SJCRH30 (cell line): ENCODE results near the gene MAPT. TPM values are rescaled to one million over a fixed set of nuclear protein-coding genes. Genes with fewer than 3 reads are reported as not detected.
A peak's percentile ranks its signal among the peaks of the same experiment; 100 is the strongest.

Source experiments
- DNase-seq, 2 experiments: peaks; one replicate each; pipeline ENCODE4 v3.0.0-alpha.2; 2015 to 2020
- H3K27ac ChIP-seq: fragments of 250-450 bp; sonication (Bioruptor Pico); 2 replicates; pipeline ENCODE4 v1.5.1; 2020; ENCODE audit warnings: mild to moderate bottlenecking, moderate library complexity
- H3K27me3 ChIP-seq: fragments of 250-450 bp; sonication (Bioruptor Pico); 2 replicates; pipeline ENCODE4 v1.5.1; 2020; ENCODE audit warnings: mild to moderate bottlenecking, moderate library complexity
- H3K36me3 ChIP-seq: fragments of 250-450 bp; sonication (Bioruptor Pico); 2 replicates; pipeline ENCODE4 v1.5.1; 2020; ENCODE audit warnings: mild to moderate bottlenecking, moderate library complexity
- H3K4me1 ChIP-seq: fragments of 250-450 bp; sonication (Bioruptor Pico); 2 replicates; pipeline ENCODE4 v1.5.1; 2020; ENCODE audit warnings: mild to moderate bottlenecking, moderate library complexity
- H3K4me3 ChIP-seq: fragments of 250-450 bp; sonication (Bioruptor Pico); 2 replicates; pipeline ENCODE4 v1.5.1; 2020; ENCODE audit warnings: mild to moderate bottlenecking, moderate library complexity
- H3K9me3 ChIP-seq: fragments of 250-450 bp; sonication (Bioruptor Pico); replicated peaks from 2 replicates; pipeline ENCODE4 v1.5.1; 2020; ENCODE audit warnings: mild to moderate bottlenecking, moderate library complexity
- total RNA-seq: library from RNA; depleted of rRNA; stranded (reverse); fragments of >200 nt; shearing (Covaris generic); gene quantifications from 2 replicates; pipeline ENCODE4 v1.2.3, GENCODE V29; 2014

MAPT gene
- total RNA-seq, 1 experiment from 2014 or later: 1.8 TPM

DNA sequence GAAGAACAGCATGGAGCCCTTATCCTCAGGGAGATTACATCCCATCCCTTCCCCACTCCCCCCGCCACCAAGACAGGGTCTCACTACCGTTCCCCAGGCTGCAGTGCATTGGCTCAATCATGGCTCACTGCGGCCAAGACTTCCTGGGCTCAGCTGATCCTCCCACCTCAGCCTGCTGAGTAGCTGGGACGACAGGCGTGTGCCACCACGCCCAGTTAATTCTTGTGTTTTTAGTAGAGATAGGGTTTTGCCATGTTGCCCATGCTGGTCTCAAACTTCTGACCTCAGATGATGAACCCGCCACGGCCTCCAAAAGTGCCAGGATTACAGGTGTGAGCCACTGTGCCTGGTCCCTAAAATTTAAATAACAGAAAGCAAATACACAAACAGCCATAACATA, 153.5 kb downstream of the MAPT start:
- Histone ChIP-seq H3K36me3 (peaks cover 50% of the 10 kb centered on the region), H3K4me1 (peaks cover 3% of the 10 kb centered on the region; the same call in 1 of the 2 replicates)
- DNase-seq: no peak

DNA sequence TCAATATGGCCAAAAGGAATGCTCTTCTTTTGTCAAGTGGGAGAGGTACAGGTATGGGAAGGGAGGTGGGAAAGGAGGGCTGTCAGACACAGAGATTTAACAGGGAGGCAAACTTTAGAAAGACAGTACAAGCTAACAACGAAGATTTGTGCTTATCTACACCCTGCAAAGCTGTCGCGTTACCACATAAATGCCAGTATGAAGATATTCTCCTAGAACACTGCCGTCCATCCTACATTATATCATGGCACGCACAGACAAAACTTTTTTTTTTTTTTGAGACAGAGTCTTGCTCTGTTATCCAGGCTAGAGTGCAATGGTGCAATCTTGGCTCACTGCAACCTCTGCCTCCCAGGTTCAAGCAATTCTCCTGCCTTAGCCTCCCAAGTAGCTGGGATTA, 155.3 kb downstream of the MAPT start:
- H3K4me3 ChIP-seq: no peak overlapping the region
- no peaks in the 10 kb centered on the region for H3K27me3 ChIP-seq
- peaks cover 55% of the 10 kb centered on the region for H3K36me3 ChIP-seq
- DNase-seq: no peak
- no peak overlapping the region for H3K27ac ChIP-seq
- no peaks in the 10 kb centered on the region for H3K9me3 ChIP-seq
- peaks cover under 1% of the 10 kb centered on the region; the same call in 1 of the 2 replicates for H3K4me1 ChIP-seq

More for the DNA sequence above, 153.5 kb downstream of the MAPT start:
- Histone ChIP-seq H3K27me3 (no peaks in the 10 kb centered on the region), H3K4me3 (no peak overlapping the region), H3K27ac (no peak overlapping the region), H3K9me3 (no peaks in the 10 kb centered on the region)

DNA sequence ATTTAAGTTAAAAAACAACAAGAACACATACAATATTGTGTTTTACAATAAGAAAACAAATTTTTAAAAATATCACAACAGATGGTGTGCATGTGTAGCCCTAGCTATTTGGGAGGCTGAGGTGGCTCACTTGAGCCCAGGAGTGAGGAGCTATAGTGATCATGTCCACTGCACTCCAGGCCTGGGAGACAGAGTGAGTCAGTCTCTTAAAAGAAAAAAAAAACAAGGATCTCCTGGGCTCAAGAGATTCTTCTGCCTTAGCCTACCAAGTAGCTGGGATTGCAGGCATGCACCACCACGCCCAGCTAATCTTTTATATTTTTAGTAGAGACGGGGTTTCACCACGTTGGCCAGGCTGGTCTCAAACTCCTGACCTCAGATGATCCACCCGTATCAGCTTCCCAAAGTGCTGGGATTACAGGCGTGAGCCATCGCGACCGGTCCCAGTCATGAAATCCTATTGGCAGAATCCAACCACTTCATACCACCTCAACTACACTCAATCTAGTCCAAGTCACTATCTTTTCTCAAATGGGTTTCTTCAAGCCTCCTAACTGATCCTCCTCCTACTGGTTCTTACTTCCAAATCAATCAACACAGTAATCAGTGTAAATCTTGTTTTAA, 159.7 kb downstream of the MAPT start:
- DNase-seq: no peak

DNA sequence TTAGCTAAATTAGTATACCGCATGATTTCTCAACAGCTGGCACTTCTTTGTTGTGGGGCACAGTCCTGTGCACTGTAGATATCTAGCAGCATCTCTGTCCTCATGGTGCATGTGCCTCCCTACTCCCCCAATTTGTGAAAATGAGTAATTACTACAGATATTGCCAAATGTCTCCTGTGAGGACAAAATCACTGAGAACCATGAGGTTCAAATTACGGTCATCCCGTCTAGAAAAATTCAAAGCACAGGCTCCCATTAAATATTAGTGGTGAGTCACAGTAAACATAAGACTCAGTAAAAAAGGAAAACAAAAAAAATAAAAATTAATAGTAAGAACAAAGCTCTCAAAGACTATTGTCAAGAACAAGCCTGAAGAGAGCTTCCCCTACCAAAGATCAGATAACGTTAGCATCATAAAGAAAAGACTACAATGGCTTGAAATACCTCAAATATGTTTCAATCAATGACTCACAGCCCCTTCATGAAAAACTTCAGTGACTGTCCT, 162.5 kb downstream of the MAPT start:
- no peak overlapping the region for H3K4me3 ChIP-seq
- peaks cover 36% of the 10 kb centered on the region for H3K36me3 ChIP-seq
- H3K27me3 ChIP-seq: no peaks in the 10 kb centered on the region
- H3K4me1 ChIP-seq: peaks cover 6% of the 10 kb centered on the region
- DNase-seq: peak in 1 of 2 experiments; percentile 26
- no peak overlapping the region for H3K27ac ChIP-seq
- H3K9me3 ChIP-seq: no peaks in the 10 kb centered on the region

More for the DNA sequence above, 159.7 kb downstream of the MAPT start:
- no peaks in the 10 kb centered on the region for H3K27me3 ChIP-seq
- H3K4me3 ChIP-seq: no peak overlapping the region
- H3K4me1 ChIP-seq: peaks cover 6% of the 10 kb centered on the region
- no peak overlapping the region for H3K27ac ChIP-seq
- H3K36me3 ChIP-seq: peaks cover 50% of the 10 kb centered on the region
- H3K9me3 ChIP-seq: no peaks in the 10 kb centered on the region

DNA sequence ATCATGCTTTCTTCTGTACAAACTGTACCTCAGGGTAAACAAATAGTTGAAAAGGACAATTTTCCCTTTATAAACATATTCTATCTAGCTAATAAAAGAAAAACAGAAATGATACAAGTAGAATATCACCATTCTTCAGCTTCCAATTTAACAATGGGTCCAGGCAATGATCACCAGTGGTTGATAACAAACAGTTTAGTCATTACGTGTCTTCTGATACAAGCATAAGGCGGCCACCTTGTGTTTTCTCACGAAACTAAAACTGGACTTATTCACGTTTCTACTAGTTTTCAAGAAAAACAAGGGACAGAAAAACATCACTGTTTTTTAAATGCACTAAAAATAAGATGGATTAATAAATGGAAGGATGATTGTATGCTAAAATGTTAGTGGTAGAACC, 163.0 kb downstream of the MAPT start:
- peaks cover 35% of the 10 kb centered on the region for H3K36me3 ChIP-seq
- H3K4me1 ChIP-seq: peaks cover 6% of the 10 kb centered on the region
- no peaks in the 10 kb centered on the region for H3K27me3 ChIP-seq
- H3K27ac ChIP-seq: no peak overlapping the region
- H3K9me3 ChIP-seq: no peaks in the 10 kb centered on the region
- no peak for DNase-seq
- H3K4me3 ChIP-seq: no peak overlapping the region

DNA sequence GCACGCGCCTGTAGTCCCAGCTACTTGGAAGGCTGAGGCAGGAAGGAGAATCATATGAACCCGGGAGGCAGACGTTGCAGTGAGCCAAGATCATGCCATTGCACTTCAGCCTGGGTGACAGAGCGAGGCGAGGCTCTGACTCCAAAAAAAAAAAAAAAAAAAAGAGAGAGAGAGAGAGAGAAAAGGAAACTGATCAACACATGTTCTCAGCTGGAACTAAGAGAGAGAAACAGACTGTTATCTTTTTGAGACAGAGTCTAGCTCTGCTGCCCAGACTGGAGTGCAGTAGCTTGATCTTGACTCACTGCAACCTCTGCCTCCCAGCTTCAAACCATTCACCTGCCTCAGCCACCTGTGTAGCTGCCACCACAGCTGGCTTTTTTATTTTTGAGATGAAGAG, 165.1 kb downstream of the MAPT start:
- Histone ChIP-seq H3K4me1 (peaks cover 9% of the 10 kb centered on the region), H3K36me3 (peaks cover 31% of the 10 kb centered on the region), H3K27me3 (no peaks in the 10 kb centered on the region), H3K27ac (no peak overlapping the region), H3K4me3 (no peak overlapping the region), H3K9me3 (no peaks in the 10 kb centered on the region)
- DNase-seq: no peak

DNA sequence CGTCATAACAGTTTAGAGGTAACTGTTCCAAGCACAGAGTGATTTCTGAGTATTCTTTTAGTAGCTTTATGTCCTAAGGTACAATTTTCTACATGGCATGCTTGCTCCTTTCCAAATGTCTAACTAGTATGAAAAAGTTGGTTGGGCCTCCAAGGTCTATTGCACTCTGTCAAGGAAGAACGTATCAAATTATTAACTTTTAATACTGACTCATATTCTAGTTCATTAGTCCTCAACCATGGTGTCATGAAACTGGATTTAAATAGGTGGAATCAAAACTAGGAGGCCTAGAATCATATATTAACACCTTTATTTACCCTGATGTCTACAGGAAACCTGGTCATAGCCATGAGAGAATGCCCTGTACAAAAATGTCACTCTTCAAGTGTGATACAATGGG, 166.1 kb downstream of the MAPT start:
- H3K4me1 ChIP-seq: peaks cover 9% of the 10 kb centered on the region

DNA sequence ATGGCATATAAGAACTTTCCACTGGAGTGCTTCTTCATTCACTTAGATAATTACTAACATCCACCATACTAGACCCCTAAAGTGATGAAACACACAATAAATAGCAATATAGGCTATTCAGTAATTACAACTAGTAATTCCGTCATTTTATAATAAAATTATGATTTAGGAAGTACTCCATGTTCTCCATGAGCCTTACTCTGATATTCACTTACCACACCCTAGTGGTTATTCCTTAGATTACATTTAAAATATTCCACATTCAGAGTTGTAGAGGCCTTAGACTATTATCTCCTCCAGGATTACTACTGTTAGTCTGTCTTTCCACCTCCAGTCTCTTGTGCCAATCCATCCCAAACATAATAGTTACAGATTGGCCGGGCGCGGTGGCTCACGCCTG, 167.1 kb downstream of the MAPT start:
- H3K27ac ChIP-seq: no peak overlapping the region
- H3K4me3 ChIP-seq: no peak overlapping the region
- H3K9me3 ChIP-seq: no peaks in the 10 kb centered on the region
- DNase-seq: peak in 1 of 2 experiments; percentile 29
- peaks cover 8% of the 10 kb centered on the region for H3K4me1 ChIP-seq
- H3K36me3 ChIP-seq: peaks cover 35% of the 10 kb centered on the region
- no peaks in the 10 kb centered on the region for H3K27me3 ChIP-seq

More for the DNA sequence above, 166.1 kb downstream of the MAPT start:
- no peaks in the 10 kb centered on the region for H3K9me3 ChIP-seq
- H3K36me3 ChIP-seq: peaks cover 32% of the 10 kb centered on the region
- no peak overlapping the region for H3K27ac ChIP-seq
- H3K27me3 ChIP-seq: no peaks in the 10 kb centered on the region
- H3K4me3 ChIP-seq: no peak overlapping the region
- DNase-seq: no peak

DNA sequence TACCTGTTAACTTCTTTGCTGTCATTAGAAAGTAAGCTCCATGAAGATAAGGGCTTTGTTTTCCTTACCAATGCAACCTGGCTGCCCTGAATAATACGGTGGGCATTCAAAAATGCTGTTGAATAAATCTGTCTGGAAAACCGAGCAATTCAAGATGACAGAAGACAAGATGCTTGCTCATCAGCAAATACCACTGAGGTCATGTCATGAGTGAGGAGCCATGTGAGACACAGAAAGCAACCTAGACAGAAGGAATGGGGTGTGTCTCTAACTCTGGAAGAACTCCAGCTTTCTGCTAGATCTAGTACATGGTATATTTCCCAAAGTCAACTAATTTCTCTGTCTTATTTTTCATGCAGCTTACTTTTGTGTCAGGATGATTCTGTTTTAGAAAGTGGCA, 168.9 kb downstream of the MAPT start:
- Histone ChIP-seq H3K36me3 (peaks cover 41% of the 10 kb centered on the region), H3K4me1 (peaks cover 2% of the 10 kb centered on the region; the same call in 1 of the 2 replicates), H3K27me3 (no peaks in the 10 kb centered on the region), H3K27ac (no peak overlapping the region), H3K4me3 (no peak overlapping the region), H3K9me3 (no peaks in the 10 kb centered on the region)
- DNase-seq: no peak

DNA sequence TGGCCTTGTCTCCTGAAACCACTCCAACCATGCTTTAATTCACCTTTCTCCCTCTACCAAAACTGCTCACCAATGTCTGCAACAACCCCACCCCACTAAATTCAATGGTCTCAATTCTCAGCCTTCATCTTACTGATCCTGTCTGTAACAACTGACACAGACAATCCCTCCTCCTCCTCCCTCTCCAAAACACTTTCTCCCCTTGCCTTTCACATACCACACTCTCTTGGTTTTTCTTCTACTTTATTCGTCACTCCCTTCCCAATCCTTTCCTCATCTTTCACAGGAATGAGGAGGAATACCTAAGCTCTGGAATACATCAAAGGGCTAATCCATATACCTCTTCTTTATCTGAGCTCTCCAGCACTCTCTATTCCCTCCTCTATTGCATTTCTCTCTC, 170.1 kb downstream of the MAPT start:
- Histone ChIP-seq H3K4me1 (peaks cover 2% of the 10 kb centered on the region; the same call in 1 of the 2 replicates), H3K27me3 (no peaks in the 10 kb centered on the region), H3K4me3 (no peak overlapping the region), H3K36me3 (peaks cover 41% of the 10 kb centered on the region), H3K9me3 (no peaks in the 10 kb centered on the region), H3K27ac (no peak overlapping the region)
- DNase-seq: no peak

DNA sequence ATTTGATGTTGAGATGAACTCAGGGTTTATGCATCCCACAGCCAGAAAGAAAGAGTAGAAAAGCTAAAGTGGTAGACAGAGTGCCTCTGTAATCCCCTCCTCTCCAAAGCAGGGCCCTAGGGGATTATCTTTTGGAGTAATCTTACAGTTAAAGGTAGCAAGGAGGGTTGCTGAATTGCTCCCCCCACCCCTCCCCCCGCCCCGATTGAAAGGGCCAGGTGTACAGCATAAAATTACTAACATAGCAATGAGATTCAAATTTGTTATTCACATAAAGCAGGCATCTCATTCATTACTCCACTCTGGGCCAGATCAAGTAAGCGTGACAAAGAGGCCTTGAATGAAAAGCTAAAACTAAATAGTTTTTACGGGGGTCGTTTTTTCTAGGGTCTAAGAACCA, 177.4 kb downstream of the MAPT start:
- H3K27me3 ChIP-seq: no peaks in the 10 kb centered on the region
- peaks cover 20% of the 10 kb centered on the region for H3K36me3 ChIP-seq
- no peaks in the 10 kb centered on the region for H3K9me3 ChIP-seq
- H3K4me1 ChIP-seq: peaks cover 31% of the 10 kb centered on the region
- peak overlapping the region; percentile 91 for H3K27ac ChIP-seq
- H3K4me3 ChIP-seq: no peak overlapping the region
- DNase-seq: peak; percentile 77 to 91

DNA sequence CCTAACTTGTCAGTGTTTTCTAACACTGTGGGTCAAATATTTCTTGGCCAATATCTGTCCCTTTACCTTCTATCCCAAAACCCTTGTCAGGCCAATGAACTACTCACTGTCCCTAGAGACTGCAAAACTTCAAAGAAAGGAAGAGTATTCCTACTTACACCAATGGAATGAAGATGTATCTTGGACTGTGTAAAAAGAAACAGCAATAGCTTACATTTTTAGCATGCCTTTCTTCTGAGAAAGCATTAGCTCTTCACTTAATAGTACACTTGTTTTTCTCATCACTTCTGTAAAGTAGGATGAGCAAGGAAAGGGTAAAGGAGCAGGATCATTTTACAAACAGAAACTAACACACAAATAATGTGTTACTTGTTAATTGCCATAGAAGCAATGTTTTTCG, 178.6 kb downstream of the MAPT start:
- peaks cover 17% of the 10 kb centered on the region for H3K36me3 ChIP-seq
- peak overlapping the region; percentile 91 for H3K27ac ChIP-seq
- no peaks in the 10 kb centered on the region for H3K9me3 ChIP-seq
- peak in 1 of 2 experiments; percentile 21 for DNase-seq
- no peaks in the 10 kb centered on the region for H3K27me3 ChIP-seq
- no peak overlapping the region for H3K4me3 ChIP-seq
- peaks cover 31% of the 10 kb centered on the region for H3K4me1 ChIP-seq

DNA sequence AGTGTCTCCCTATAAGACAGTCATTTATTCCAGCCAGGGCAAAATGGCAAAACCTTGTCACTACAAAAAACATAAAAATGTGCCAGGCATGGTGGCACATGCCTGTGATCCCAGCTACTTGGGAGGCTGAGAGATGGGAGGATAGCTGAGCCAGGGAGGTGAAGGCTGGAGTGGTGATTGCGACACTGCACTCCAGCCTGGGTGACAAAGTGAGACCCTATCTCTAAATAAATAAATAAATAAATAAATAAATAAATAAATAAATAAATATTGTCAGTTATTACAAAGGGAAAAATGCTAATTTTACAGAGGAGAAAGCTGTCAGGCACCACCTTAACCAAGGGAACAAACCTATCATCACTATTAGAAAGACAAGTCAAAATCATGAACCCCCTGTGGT, 180.2 kb downstream of the MAPT start:
- Histone ChIP-seq H3K4me3 (no peak overlapping the region), H3K27me3 (no peaks in the 10 kb centered on the region), H3K9me3 (no peaks in the 10 kb centered on the region), H3K4me1 (peaks cover 31% of the 10 kb centered on the region), H3K27ac (no peak overlapping the region), H3K36me3 (peaks cover 27% of the 10 kb centered on the region)
- DNase-seq: no peak
